OCI-LY3 (cell line): Measurements from ENCODE around the gene PIH1D2.

Source experiments
- CTCF ChIP-seq: fragments of 200-600, 300-600 bp; sonication (generic); IDR thresholded peaks from 2 replicates; pipeline ENCODE4 v1.5.1; 2014; ENCODE audit warnings: antibody characterized with exemption, low read length, low read depth
- EZH2phosphoT487 ChIP-seq: fragments of 200-600 bp; shearing (Covaris generic); IDR thresholded peaks from 2 replicates; pipeline ENCODE4 v1.6.1; 2018; ENCODE audit warnings: antibody characterized with exemption, mixed run types, low read depth

GRCh38 chr11:112024178-112024772 lies 49.5 kb downstream of the PIH1D2 start:
- TF ChIP-seq CTCF, result no peak
- no peak for TF ChIP-seq EZH2phosphoT487
